GM23248 (cell line): Measurements from ENCODE around the gene LFNG.

Experiments used
- EZH2 ChIP-seq: fragments of 200-600 bp; sonication (generic); IDR thresholded peaks from 2 replicates; pipeline ENCODE4 v1.6.1; 2018; ENCODE audit warnings: antibody characterized with exemption, mild to moderate bottlenecking; ENCODE audit not compliant: insufficient read depth, poor library complexity, severe bottlenecking
- EZH2phosphoT487 ChIP-seq: fragments of 200-600 bp; sonication (generic); IDR thresholded peaks from 2 replicates; pipeline ENCODE4 v1.6.1; 2018; ENCODE audit warnings: antibody characterized with exemption, moderate library complexity, mild to moderate bottlenecking, low read depth; ENCODE audit not compliant: insufficient read depth

GRCh38 chr7:2529161-2530070, 9.8 kb downstream of the LFNG start:
- no peak for TF ChIP-seq EZH2
- TF ChIP-seq EZH2phosphoT487: no peak
